Peyer's patch (tissue), 4 donors: Measurements from ENCODE around the gene TRPC5OS.

ENCODE experiments used
- CTCF ChIP-seq, 6 experiments: fragments of 450-650 bp in 4 of 6; fragments of 200-600 bp in 2 of 6; sonication (generic) in 1 of 6; IDR thresholded peaks; one replicate each; pipeline ENCODE4 v1.5.1; 2017 to 2019; ENCODE audit warnings: antibody characterized with exemption in 6 of 6, mild to moderate bottlenecking in 3 of 6, moderate library complexity in 1 of 6
- POLR2A ChIP-seq, 2 donors: fragments of 450-650 bp; IDR thresholded peaks; one replicate each; pipeline ENCODE4 v1.5.1; 2017; ENCODE audit warnings: antibody characterized with exemption in 2 of 2, mild to moderate bottlenecking in 2 of 2, moderate library complexity in 2 of 2

GRCh38 chrX:111896148-111896547 lies 20.2 kb downstream of the TRPC5OS start:
- TF ChIP-seq CTCF (IDR thresholded peaks at IDR 0.05) (no peak), POLR2A (IDR thresholded peaks at IDR 0.05) (no peak)
